ENCODE measurements around the gene SHROOM3. TPM values are rescaled to one million over a fixed set of nuclear protein-coding genes. Genes with fewer than 3 reads are reported as not detected.

SHROOM3 gene
- total RNA-seq, 1 experiment from 2014 or later = 27.6 TPM

DNA sequence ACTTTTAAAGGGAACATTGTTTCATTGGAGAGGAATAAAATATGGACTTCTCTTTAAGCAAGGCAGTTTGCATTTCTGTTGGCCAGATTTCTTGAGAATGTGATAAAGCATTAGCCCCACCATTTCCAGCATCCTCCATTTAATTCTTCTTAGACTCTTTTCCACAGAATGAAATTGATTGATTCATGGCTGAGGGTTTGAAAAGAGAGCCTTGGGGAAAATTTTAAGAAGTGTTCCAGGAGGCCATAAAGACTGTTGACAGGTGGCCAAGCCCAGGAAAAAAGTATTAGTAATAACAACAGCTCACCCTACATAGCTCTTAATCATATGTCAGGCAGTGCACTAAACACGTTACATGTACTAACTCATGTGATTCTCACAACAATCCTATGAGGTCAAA is 53.4 kb downstream of the SHROOM3 start:
- no peaks in the 10 kb centered on the region for H3K27me3 Mint-ChIP-seq (ENCODE audit: low read depth)
- no peak overlapping the region for H3K14ac ChIP-seq (ENCODE audit: insufficient read depth, low read length)
- H3K56ac ChIP-seq (ENCODE audit: insufficient read length, low read depth, low read length) = no peak overlapping the region
- H4K5ac ChIP-seq (ENCODE audit: insufficient read length, low read depth, low read length) = no peak overlapping the region
- peaks cover 10% of the 10 kb centered on the region; the same call in 1 of the 2 replicates for H3K4me1 ChIP-seq (ENCODE audit: insufficient read depth, low read length)
- no peak overlapping the region for H4K91ac ChIP-seq (ENCODE audit: insufficient read length, low read depth, low read length)
- H2BK5ac ChIP-seq (ENCODE audit: insufficient read length, low read length) = no peak overlapping the region
- no peaks in the 10 kb centered on the region for H4K20me1 ChIP-seq (ENCODE audit: control insufficient read depth, insufficient read depth, insufficient read length)
- WGBS (ENCODE audit: extremely low coverage, insufficient read length, low lambda C conversion rate) = no CpG with 5 or more reads among the region's 1 CpG
- no peak overlapping the region for H3K4me3 Mint-ChIP-seq
- H3K79me1 ChIP-seq (ENCODE audit: insufficient read depth, low read depth, low read length, poor library complexity, severe bottlenecking) = no peaks in the 10 kb centered on the region
- H3K4me1 Mint-ChIP-seq = peaks cover 26 to 37% of the 10 kb centered on the region in 2 experiments
- H2AFZ ChIP-seq (ENCODE audit: low read length) = no peak overlapping the region
- no peak overlapping the region for H3K18ac ChIP-seq (ENCODE audit: insufficient read length, low read depth, low read length)
- no peak overlapping the region for H3K4ac ChIP-seq (ENCODE audit: low read depth, low read length)
- DNase-seq = no peak
- no peaks in the 10 kb centered on the region for H3K27me3 ChIP-seq (ENCODE audit: insufficient read depth, low read length)
- H3K9me3 Mint-ChIP-seq = peaks cover 7 to 15% of the 10 kb centered on the region in 2 experiments
- H2AK5ac ChIP-seq (ENCODE audit: insufficient read length, low read length) = no peak overlapping the region
- H4K8ac ChIP-seq (replicated peaks; ENCODE audit: insufficient read length, low read depth, low read length) = no peak overlapping the region
- H2BK15ac ChIP-seq (ENCODE audit: low read depth, low read length) = no peak overlapping the region
- H3K79me2 ChIP-seq (ENCODE audit: insufficient read depth, low read length) = no peaks in the 10 kb centered on the region; the same call in 1 of the 2 replicates
- H3K23me2 ChIP-seq (ENCODE audit: insufficient read length, low read depth, low read length, poor library complexity, severe bottlenecking) = no peaks in the 10 kb centered on the region
- H2BK120ac ChIP-seq (ENCODE audit: low read depth, low read length, poor library complexity, severe bottlenecking) = no peak overlapping the region
- no peak overlapping the region for H3T11ph ChIP-seq (ENCODE audit: low read length)
- TF ChIP-seq, protein P1, sequence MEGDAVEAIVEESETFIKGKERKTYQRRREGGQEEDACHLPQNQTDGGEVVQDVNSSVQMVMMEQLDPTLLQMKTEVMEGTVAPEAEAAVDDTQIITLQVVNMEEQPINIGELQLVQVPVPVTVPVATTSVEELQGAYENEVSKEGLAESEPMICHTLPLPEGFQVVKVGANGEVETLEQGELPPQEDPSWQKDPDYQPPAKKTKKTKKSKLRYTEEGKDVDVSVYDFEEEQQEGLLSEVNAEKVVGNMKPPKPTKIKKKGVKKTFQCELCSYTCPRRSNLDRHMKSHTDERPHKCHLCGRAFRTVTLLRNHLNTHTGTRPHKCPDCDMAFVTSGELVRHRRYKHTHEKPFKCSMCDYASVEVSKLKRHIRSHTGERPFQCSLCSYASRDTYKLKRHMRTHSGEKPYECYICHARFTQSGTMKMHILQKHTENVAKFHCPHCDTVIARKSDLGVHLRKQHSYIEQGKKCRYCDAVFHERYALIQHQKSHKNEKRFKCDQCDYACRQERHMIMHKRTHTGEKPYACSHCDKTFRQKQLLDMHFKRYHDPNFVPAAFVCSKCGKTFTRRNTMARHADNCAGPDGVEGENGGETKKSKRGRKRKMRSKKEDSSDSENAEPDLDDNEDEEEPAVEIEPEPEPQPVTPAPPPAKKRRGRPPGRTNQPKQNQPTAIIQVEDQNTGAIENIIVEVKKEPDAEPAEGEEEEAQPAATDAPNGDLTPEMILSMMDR (conservative IDR thresholded peaks at IDR 0.05) = no peak
- no peak overlapping the region for H3K27ac ChIP-seq (ENCODE audit: insufficient read length, low read depth, low read length)
- H3K27ac Mint-ChIP-seq = no peak overlapping the region
- H2BK20ac ChIP-seq (ENCODE audit: low read depth, low read length, poor library complexity, severe bottlenecking) = no peak overlapping the region
- H2BK12ac ChIP-seq (ENCODE audit: insufficient read length, low read depth, low read length) = no peak overlapping the region
- no peak overlapping the region for H3K4me2 ChIP-seq (ENCODE audit: insufficient read depth, insufficient read length, low read length)
- no peak overlapping the region for H3K23ac ChIP-seq (ENCODE audit: insufficient read length, low read depth, low read length)
- H3K9me3 ChIP-seq (ENCODE audit: control insufficient read depth, low read depth, low read length) = no peaks in the 10 kb centered on the region
- H3K36me3 Mint-ChIP-seq (ENCODE audit: insufficient read depth in 1 of 3, low read depth in 3 of 3) = peaks cover 7 to 15% (median 9%) of the 10 kb centered on the region in 3 experiments; a peak in 6 of 7 replicates
- no peak overlapping the region for H3K9ac ChIP-seq (ENCODE audit: extremely low read depth, insufficient read length, low read length)
